Muscle layer of duodenum (tissue), 2 donors: ENCODE results near the gene ATF7.
"Not testable (repeated sequence)": the region's sequence is repeated elsewhere in the genome, so short reads cannot be mapped to it uniquely, and the experiment has no call there.

Source experiments
- H3K27ac ChIP-seq: one replicate; pipeline ENCODE4 v1.7.0; 2013; ENCODE audit warnings: mild to moderate bottlenecking, low read length
- H3K27me3 ChIP-seq: one replicate; pipeline ENCODE4 v1.7.0; 2013; ENCODE audit warnings: low read depth, mild to moderate bottlenecking, control low read depth, low read length
- H3K36me3 ChIP-seq, 2 donors: one replicate each; pipeline ENCODE4 v1.7.0; 2013; ENCODE audit warnings: low read length in 2 of 2, control low read depth in 1 of 2, mild to moderate bottlenecking in 1 of 2; ENCODE audit not compliant: insufficient read depth in 2 of 2, control insufficient read depth in 1 of 2
- H3K4me1 ChIP-seq, 2 donors: one replicate each; pipeline ENCODE4 v1.7.0; 2013; ENCODE audit warnings: low read length in 2 of 2, mild to moderate bottlenecking in 2 of 2, control low read depth in 1 of 2, moderate library complexity in 1 of 2; ENCODE audit not compliant: insufficient read depth in 2 of 2, control insufficient read depth in 1 of 2
- H3K4me3 ChIP-seq, 2 donors: one replicate each; pipeline ENCODE4 v1.7.0; 2013; ENCODE audit warnings: low read length in 2 of 2, low read depth in 1 of 2, mild to moderate bottlenecking in 1 of 2
- H3K9me3 ChIP-seq, 2 donors: one replicate each; pipeline ENCODE4 v1.7.0; 2013; ENCODE audit warnings: low read length in 2 of 2, control low read depth in 1 of 2, mild to moderate bottlenecking in 1 of 2; ENCODE audit not compliant: control insufficient read depth in 1 of 2
- donor health status: healthy.

Gene ATF7

GRCh38 chr12:53579545-53579955 lies 46.6 kb downstream of the ATF7 start:
- Histone ChIP-seq H3K4me3 (no peak overlapping the region), H3K27me3 (no peaks in the 10 kb centered on the region), H3K9me3 (no peaks in the 10 kb centered on the region), H3K27ac (no peak overlapping the region), H3K4me1 (peaks cover 8 to 24% of the 10 kb centered on the region in 2 donors), H3K36me3 (no peaks in the 10 kb centered on the region)

GRCh38 chr12:53578783-53579182 lies 47.4 kb downstream of the ATF7 start:
- no peaks in the 10 kb centered on the region for H3K9me3 ChIP-seq
- no peak overlapping the region for H3K27ac ChIP-seq
- no peak overlapping the region for H3K4me3 ChIP-seq
- H3K27me3 ChIP-seq, result no peaks in the 10 kb centered on the region
- no peaks in the 10 kb centered on the region for H3K36me3 ChIP-seq
- peaks cover 8 to 24% of the 10 kb centered on the region in 2 donors for H3K4me1 ChIP-seq

DNA sequence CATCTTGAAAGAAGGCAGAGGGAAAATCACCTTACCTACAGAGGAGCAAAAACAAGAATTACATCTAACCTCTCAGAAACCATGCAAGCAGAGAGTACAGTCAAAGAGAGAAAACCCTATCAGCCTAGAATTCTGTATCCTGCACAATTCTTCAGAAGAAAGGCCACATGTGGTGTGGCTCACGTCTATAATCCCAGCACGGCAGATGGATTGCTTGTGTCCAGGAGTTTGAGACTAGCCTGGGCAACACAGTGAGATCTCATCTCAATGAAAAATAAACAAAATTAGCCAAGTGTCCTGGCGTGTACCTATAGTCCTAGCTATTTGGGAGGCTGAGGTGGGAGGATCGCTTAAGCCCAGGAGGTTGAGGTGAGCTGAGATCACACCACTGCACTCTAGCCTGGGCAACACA lies 48.2 kb downstream of the ATF7 start:
- H3K4me1 ChIP-seq, result peaks cover 8 to 24% of the 10 kb centered on the region in 2 donors
- H3K9me3 ChIP-seq, result no peaks in the 10 kb centered on the region
- no peaks in the 10 kb centered on the region for H3K36me3 ChIP-seq
- no peak overlapping the region for H3K27ac ChIP-seq
- H3K27me3 ChIP-seq, result no peaks in the 10 kb centered on the region
- no peak overlapping the region for H3K4me3 ChIP-seq

- Histone ChIP-seq H3K9me3 (no peaks in the 10 kb centered on the region), H3K27ac (no peak overlapping the region), H3K36me3 (no peaks in the 10 kb centered on the region), H3K27me3 (no peaks in the 10 kb centered on the region), H3K4me3 (no peak overlapping the region), H3K4me1 (peaks cover 8 to 24% of the 10 kb centered on the region in 2 donors)
Observed at GRCh38 chr12:53575502-53576249, 50.5 kb downstream of the ATF7 start.

GRCh38 chr12:53572134-53572758 lies 53.9 kb downstream of the ATF7 start:
- H3K27me3 ChIP-seq, result no peaks in the 10 kb centered on the region
- no peak overlapping the region for H3K4me3 ChIP-seq
- H3K4me1 ChIP-seq, result peaks cover 8 to 28% of the 10 kb centered on the region in 2 donors
- H3K36me3 ChIP-seq, result no peaks in the 10 kb centered on the region
- no peaks in the 10 kb centered on the region for H3K9me3 ChIP-seq
- H3K27ac ChIP-seq, result no peak overlapping the region

- no peak overlapping the region for H3K4me3 ChIP-seq
- H3K4me1 ChIP-seq, result peaks cover 8 to 24% of the 10 kb centered on the region in 2 donors
- H3K27ac ChIP-seq, result no peak overlapping the region
- H3K9me3 ChIP-seq, result no peaks in the 10 kb centered on the region
- no peaks in the 10 kb centered on the region for H3K36me3 ChIP-seq
- H3K27me3 ChIP-seq, result no peaks in the 10 kb centered on the region
Observed at GRCh38 chr12:53571295-53571694, 54.9 kb downstream of the ATF7 start.

- Histone ChIP-seq H3K9me3 (no peaks in the 10 kb centered on the region), H3K27ac (no peak overlapping the region), H3K4me1 (peaks cover 0 to 23% of the 10 kb centered on the region in 2 donors), H3K36me3 (no peaks in the 10 kb centered on the region), H3K27me3 (no peaks in the 10 kb centered on the region), H3K4me3 (no peak overlapping the region)
Observed at GRCh38 chr12:53568809-53569557, 57.2 kb downstream of the ATF7 start.

DNA sequence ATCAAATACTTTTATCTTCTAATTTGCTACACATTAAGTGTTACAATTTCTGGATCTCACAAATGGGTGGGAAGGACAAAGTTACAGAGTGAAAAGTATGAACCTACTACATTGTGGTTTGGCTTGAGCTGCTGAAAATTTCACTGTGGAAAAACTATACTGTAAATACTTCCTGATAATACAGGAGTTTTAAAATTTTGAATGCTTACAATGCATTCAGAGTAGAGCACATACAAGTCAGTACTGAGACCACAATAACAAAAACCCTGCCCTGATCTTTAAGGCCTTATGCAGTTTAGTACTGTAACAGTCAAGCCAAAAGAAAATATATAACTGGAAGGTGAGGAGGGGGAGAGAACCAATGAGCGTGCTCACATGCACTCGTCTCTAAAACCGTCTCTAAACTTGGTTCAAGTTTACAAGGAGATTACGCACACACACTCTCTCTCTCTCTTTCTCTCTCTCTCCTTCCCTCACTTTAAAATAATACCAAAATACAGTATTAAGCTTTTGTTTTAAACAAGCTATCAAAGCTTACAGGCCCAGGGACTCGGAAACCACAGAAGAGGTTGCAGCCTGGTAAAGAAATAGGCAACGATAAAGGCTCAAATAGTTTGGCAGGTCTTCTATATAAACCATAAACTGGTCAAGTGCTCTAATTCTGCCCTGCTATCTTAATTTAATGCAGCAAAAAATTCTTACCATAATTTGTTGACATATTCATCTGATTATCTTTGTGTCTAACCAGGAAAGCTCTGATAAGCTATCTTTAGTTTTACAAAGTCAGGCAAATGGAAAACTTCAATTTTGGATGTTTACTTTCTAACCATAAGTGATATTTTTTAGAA lies 58.0 kb downstream of the ATF7 start:
- Histone ChIP-seq H3K4me1 (peaks cover 0 to 30% of the 10 kb centered on the region in 2 donors), H3K36me3 (no peaks in the 10 kb centered on the region), H3K27me3 (no peaks in the 10 kb centered on the region), H3K9me3 (no peaks in the 10 kb centered on the region), H3K4me3 (no peak overlapping the region), H3K27ac (no peak overlapping the region)

DNA sequence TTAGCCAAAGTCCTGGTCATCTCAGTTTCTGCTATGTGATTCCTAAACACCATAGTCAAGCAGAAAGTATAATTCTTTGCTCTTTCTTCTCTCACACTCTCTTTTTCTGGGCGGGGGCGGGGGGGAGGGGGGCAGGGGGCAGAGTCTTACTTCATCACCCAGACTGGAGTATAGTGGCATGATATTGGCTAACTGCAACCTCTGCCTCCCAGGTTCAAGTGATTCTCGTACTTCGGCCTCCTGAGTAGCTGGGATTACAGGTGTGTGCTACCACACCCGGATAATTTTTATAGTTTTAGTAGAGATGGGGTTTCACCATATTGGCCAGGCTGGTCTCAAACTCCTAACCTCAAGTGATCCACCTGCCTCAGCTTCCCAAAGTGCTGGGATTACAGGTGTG lies 60.8 kb downstream of the ATF7 start:
- H3K4me1 ChIP-seq, result peaks cover 14 to 42% of the 10 kb centered on the region in 2 donors
- H3K4me3 ChIP-seq, H3K9me3 ChIP-seq, H3K27me3 ChIP-seq, H3K27ac ChIP-seq, H3K36me3 ChIP-seq: not testable (repeated sequence)

- Histone ChIP-seq H3K4me1 (peaks cover 14 to 42% of the 10 kb centered on the region in 2 donors), H3K4me3 (no peak overlapping the region), H3K9me3 (no peaks in the 10 kb centered on the region), H3K27me3 (no peaks in the 10 kb centered on the region), H3K36me3 (no peaks in the 10 kb centered on the region), H3K27ac (no peak overlapping the region)
Observed at GRCh38 chr12:53564941-53565340, 61.2 kb downstream of the ATF7 start.

DNA sequence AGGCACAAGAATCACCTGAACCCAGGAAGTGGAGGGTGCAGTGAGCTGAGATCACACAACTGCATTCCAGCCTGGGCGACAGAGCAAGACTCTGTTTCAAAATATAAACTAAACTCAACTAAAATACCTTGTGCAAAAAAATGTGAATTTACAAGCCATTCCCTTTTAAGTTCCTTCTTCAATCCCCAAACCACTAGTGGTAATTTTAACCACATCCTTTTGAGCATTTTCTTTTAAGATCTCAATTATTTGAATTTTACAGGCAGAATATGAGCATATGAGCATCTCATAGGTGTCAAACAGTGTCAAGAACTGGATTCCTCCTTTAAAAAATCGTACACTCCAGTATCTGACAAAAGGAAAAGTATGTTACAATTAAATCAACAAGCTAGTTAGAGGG lies 61.9 kb downstream of the ATF7 start:
- Histone ChIP-seq H3K4me1 (peaks cover 14 to 37% of the 10 kb centered on the region in 2 donors), H3K27ac (no peak overlapping the region), H3K27me3 (no peaks in the 10 kb centered on the region), H3K36me3 (no peaks in the 10 kb centered on the region), H3K9me3 (no peaks in the 10 kb centered on the region), H3K4me3 (no peak overlapping the region)
